ENCODE results near the gene PEAR1. TPM values are rescaled to one million over a fixed set of nuclear protein-coding genes. Genes with fewer than 3 reads are reported as not detected.
A peak's percentile ranks its signal among the peaks of the same experiment; 100 is the strongest.

PEAR1 gene
- total and polyA plus RNA-seq, 2 of the 8 experiments (the other 6 are each of a cell fraction or from before 2014, with no cell fraction given) = 0.63 to 0.71 TPM

- H4K91ac ChIP-seq (replicated peaks; ENCODE audit: insufficient read length, low read length) = no peak overlapping the region
- peaks cover 7 to 19% of the 10 kb centered on the region in 2 experiments for H4K20me1 ChIP-seq (replicated peaks in 1 of 2; ENCODE audit: control insufficient read depth in 1 of 2, insufficient read depth in 2 of 2, low read length in 2 of 2)
- H3K9me3 ChIP-seq (ENCODE audit: insufficient read depth in 2 of 2, low read depth in 1 of 2, low read length in 1 of 2) = no peaks in the 10 kb centered on the region
- H3K79me1 ChIP-seq (ENCODE audit: low read depth, low read length) = no peaks in the 10 kb centered on the region
- H2BK5ac ChIP-seq (ENCODE audit: low read depth, low read length) = no peak overlapping the region
- POLR2A ChIA-PET (ENCODE audit: partially characterized antibody) = interaction anchor here (0.9 kb wide), 1 partner anchor 9 kb away, joined by 3 read pairs; no protein-coding TSS in a partner anchor
- H3K4me2 ChIP-seq (ENCODE audit: insufficient read depth in 1 of 2, low read depth in 2 of 2, low read length in 2 of 2) = peak overlapping the region; percentile 87 to 92
- no peaks in the 10 kb centered on the region for H3K79me2 ChIP-seq (ENCODE audit: control insufficient read depth in 1 of 2, insufficient read depth in 2 of 2, low read length in 2 of 2)
- no peak overlapping the region for H3K27ac ChIP-seq (ENCODE audit: low read depth, low read length)
- H4K8ac ChIP-seq (ENCODE audit: extremely low read depth, insufficient read depth, low read length) = no peak overlapping the region; the same call in 1 of the 2 replicates
- peak overlapping the region; percentile 31 to 58 (median 39); a peak in 7 of 8 replicates for H3K4me3 ChIP-seq (ENCODE audit: extremely low read depth in 1 of 4, insufficient read depth in 2 of 4, low read depth in 3 of 4, low read length in 4 of 4)
- TF ChIP-seq CEBPB (IDR thresholded peaks at IDR 0.05; ENCODE audit: low read depth, low read length) (no peak), CBX5 (IDR thresholded peaks at IDR 0.05; ENCODE audit: low read depth, low read length) (no peak), E2F6 (IDR thresholded peaks at IDR 0.05) (no peak)
- WGBS, 2 experiments (ENCODE audit: extremely low coverage in 1 of 2, insufficient coverage in 1 of 2, insufficient read length in 1 of 2, insufficient replicate concordance in 2 of 2, low coverage in 1 of 2, low lambda C conversion rate in 2 of 2, missing lambda C conversion rate in 1 of 2) = 51% methylated on average over 13 of the region's 14 CpGs; no CpG with 5 or more reads in 1 of the 2 experiments
- peaks cover 64 to 80% (median 77%) of the 10 kb centered on the region in 4 experiments for H3K27me3 ChIP-seq (replicated peaks in 1 of 4; ENCODE audit: control insufficient read depth in 3 of 4, extremely low read depth in 1 of 4, insufficient read depth in 3 of 4, low read length in 3 of 4)
- H3K36me3 ChIP-seq (ENCODE audit: control insufficient read depth in 2 of 4, insufficient read depth in 4 of 4, low read length in 3 of 4) = no peaks in the 10 kb centered on the region
- H4K5ac ChIP-seq (ENCODE audit: insufficient read length, low read depth, low read length) = no peak overlapping the region
- H2AK5ac ChIP-seq (ENCODE audit: low read depth, low read length) = no peak overlapping the region
- H2BK15ac ChIP-seq (ENCODE audit: low read length) = peak overlapping the region; percentile 29; the same call in 1 of the 2 replicates
- CTCF ChIA-PET (ENCODE audit: partially characterized antibody) = interaction anchor here (0.6 to 25.2 kb wide), 7 partner anchors 8 to 168 kb away, joined by 3 to 719 read pairs (median 10); partner anchors contain the start of genes INSRR, NES, NTRK1 and PEAR1
- peaks cover 12% of the 10 kb centered on the region for H3K23me2 ChIP-seq (ENCODE audit: low read depth, low read length)
- H2AFZ ChIP-seq (ENCODE audit: low read length) = no peak overlapping the region
- no peak overlapping the region for H3K56ac ChIP-seq (replicated peaks; ENCODE audit: insufficient read length, low read depth, low read length)
- H2BK20ac ChIP-seq (ENCODE audit: low read length) = no peak overlapping the region
- no peak overlapping the region for H2BK12ac ChIP-seq (ENCODE audit: low read depth, low read length)
- H3K18ac ChIP-seq (ENCODE audit: extremely low read depth, low read length) = no peak overlapping the region; the same call in 1 of the 2 replicates
- H3K23ac ChIP-seq (ENCODE audit: insufficient read length) = no peak overlapping the region
- no peak overlapping the region for H2BK120ac ChIP-seq (replicated peaks; ENCODE audit: low read depth, low read length)
- H3K14ac ChIP-seq (ENCODE audit: insufficient read length) = no peak overlapping the region
- no peak overlapping the region for H3K9ac ChIP-seq (replicated peaks in 1 of 4; ENCODE audit: extremely low read depth in 1 of 4, low read depth in 3 of 4, low read length in 3 of 4)
- DNase-seq (ENCODE audit: low read depth in 1 of 2, low spot score in 2 of 2) = no peak
- FAIRE-seq = no peak
- H3K4me1 ChIP-seq (replicated peaks in 1 of 4; ENCODE audit: control insufficient read depth in 3 of 4, insufficient read depth in 4 of 4, low read length in 3 of 4) = peaks cover 0 to 25% (median 12%) of the 10 kb centered on the region in 4 experiments; a peak in 5 of 7 replicates
- no peak overlapping the region for H3K4ac ChIP-seq (replicated peaks; ENCODE audit: insufficient read length, low read depth, low read length)
These were observed 48.9 kb upstream of the PEAR1 start for GRCh38 chr1:156844638-156845037.
